Amniotic stem cell (primary cell): Measurements from ENCODE around the gene CNTN2.

ENCODE experiments used
- DNase-seq: peaks from one replicate; lab custom pipeline; 2025; lab: John Stamatoyannopoulos, UW

Gene CNTN2

GRCh38 chr1:205127646-205128045, 84.6 kb downstream of the CNTN2 start:
- no peak for DNase-seq
